Tibial nerve (tissue), 4 donors: Measurements from ENCODE around the gene XPO5.

Source experiments
- CTCF ChIP-seq, 5 experiments: fragments of 200-600 bp in 3 of 5; fragments of 450-650 bp in 2 of 5; sonication (generic) in 3 of 5; IDR thresholded peaks; one replicate each; pipeline ENCODE4 v1.5.1; 2016 to 2019; ENCODE audit warnings: antibody characterized with exemption in 5 of 5, mild to moderate bottlenecking in 3 of 5, moderate library complexity in 2 of 5
- EP300 ChIP-seq, 2 donors: sonication (generic); formaldehyde crosslinking; IDR thresholded peaks; one replicate each; pipeline ENCODE4 v1.6.1; 2017; ENCODE audit warnings: antibody characterized with exemption in 2 of 2, mild to moderate bottlenecking in 1 of 2
- POLR2A ChIP-seq, 2 donors: fragments of 450-650 bp; IDR thresholded peaks; one replicate each; pipeline ENCODE4 v1.6.1; 2017; ENCODE audit warnings: antibody characterized with exemption in 2 of 2, mild to moderate bottlenecking in 2 of 2, moderate library complexity in 2 of 2

GRCh38 chr6:43496370-43497128 is 79.3 kb downstream of the XPO5 start:
- TF ChIP-seq CTCF (IDR thresholded peaks at IDR 0.05) (peak; percentile 42 to 66 (median 47)), POLR2A (IDR thresholded peaks at IDR 0.05) (no peak), EP300 (IDR thresholded peaks at IDR 0.05) (peak in 1 of 2 donors; percentile 49)
